Dedifferentiated amniotic fluid mesenchymal stem cell (primary cell): ENCODE measurements around the gene TNRC18.
"Not testable (repeated sequence)": the region's sequence is repeated elsewhere in the genome, so short reads cannot be mapped to it uniquely, and the experiment has no call there.

Experiments used
- DNase-seq: peaks from one replicate; pipeline ENCODE4 v3.0.0-alpha.2; 2016; ENCODE audit errors: extremely low spot score

TNRC18 gene

DNA sequence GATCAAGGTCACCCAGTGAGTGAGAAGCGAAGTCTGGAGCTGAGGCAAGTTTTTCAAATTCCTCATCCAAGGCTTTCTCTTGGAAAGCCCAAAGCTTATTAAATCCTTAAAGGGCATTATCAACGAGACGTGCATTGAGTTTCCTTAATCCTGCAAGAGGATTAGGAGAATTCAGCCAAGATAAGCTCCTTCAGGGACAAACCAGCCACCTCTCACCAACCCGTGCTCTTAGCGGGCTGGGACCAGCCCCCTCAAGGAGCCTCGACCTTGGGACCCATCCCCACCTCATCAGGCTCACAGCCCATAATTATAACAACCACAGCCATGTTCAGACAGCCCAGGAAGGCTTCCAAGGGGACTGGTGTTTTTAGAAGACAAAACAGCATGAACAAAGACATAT, 152.8 kb downstream of the TNRC18 start:
- no peak for DNase-seq

DNA sequence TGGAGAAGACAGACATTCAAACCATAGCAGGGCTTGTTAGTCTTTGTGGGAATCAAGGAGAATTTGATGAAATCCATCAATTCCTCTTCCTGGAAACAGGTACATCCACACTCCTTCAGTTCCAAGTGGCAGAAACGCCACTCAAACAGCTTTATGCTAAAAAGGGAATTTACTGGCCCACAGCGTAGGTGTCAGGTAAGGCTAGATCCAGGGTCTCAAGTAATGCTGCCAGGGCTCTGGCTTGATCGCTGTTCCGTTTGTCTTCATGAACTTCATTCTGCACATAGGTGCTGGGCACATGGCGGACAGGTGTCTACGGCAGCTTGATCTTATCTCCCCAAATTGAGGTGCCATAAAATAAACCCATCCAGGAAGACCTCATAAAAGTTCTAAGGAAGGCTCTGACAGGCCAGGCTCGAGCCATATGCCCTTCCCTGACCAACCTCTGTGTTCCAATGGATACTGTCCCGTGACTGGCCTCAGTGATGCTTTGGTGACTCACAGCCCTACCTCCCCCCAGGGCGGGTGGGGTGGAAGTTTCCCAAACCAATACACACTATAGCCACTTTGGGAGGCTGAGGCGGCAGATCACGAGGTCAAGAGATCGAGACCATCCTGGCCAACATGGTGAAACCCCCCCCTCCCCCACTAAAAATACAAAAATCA, 153.5 kb downstream of the TNRC18 start:
- not testable (repeated sequence) for DNase-seq

DNA sequence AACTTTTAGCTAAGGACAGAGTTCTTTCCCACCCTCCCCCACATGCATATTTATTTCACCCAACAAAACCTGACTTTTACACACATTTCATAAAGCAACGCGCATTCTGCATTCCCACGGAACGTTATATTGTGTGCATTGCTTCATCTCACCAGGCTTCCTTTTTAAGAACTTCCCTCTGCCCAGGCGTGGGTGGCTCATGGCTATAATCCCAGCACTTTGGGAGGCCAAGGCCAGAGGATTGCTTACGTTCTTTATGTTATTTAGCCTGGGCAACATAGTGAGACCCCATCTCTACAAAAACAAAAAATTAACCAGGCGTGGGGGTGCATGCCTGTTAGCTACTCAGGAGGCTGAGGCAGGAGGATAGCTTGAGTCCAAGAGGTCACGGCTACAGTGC, 155.8 kb downstream of the TNRC18 start:
- not testable (repeated sequence) for DNase-seq

DNA sequence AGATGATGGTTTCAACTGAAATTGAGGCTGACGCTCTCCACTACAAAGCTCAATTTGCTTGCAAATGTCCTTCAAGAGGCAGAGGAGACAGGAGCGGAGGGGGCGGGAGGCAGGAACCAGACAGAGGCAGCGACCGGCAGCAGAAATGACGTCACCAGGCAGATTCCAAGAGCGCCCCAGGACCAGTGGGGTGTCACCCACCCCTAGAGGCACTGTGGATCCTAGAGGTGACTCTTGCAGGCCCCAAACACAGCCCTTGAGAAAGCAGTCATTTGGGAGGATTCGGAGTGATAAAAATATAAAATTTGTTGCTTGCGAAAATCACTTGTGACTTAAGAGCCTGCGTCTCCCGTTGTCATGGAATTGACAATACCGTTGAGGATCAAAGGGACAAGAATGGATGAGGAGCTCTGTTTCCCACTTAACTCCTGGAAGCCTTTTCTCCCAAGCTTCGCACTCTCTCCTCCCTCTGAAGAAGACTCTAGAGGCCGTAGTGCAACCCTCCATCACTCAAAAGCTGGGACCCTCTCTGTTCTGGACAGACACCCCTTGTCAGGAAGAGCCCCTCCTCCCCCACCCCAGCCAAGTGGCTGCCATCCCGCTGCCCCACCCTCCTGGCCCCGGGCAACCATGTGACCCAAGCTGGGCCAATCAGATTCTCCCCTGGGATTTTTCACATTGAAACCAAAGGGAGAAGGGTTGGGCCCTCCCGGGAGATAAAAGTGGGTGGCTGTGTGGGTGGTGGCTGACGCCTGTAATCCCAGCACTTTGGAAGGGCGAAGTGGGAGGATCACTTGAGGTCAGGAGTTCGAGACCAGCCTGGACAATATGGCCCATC, 157.2 kb downstream of the TNRC18 start:
- no peak for DNase-seq

DNA sequence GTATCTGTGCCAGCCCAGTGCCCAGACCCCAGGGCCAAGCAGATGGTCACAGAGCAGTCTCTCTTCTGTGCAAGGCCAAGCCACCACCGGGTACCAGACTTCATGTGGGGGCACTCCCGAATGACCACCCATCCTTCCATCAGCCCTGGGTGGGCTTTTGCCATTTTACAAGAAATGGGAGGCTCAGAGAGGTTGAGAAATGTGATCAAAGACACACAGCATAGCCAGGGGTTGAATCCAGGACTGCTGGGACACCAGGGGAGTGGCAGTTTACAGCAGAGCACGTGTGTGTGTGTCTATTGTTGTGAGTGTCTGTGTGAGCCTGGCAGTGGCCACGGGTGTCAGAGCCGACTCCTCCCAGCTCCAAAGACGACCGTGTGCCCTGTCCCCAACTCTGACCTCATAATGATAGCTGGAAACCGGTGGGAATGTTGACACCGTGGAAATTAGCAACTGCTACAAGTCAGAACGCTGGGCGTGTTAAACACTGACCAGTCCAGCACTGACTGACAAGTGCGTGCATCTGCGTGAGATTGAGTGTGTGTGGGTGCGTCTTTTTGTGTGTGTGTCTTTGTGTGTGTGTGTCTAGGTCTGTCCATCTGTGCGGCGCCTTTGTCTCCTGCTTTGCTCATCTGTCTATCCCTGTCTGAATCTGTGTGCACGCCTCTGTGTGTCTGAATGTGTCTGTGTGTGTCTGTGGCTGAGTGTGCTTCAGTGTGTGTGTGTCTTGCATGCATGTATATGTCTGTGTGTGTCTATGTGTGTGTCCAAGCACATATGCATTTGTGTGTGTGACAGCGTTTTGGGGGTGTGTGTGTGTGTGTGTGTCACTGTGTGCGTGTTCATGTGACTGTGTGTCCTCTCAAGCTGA, 158.1 kb downstream of the TNRC18 start:
- no peak for DNase-seq

DNA sequence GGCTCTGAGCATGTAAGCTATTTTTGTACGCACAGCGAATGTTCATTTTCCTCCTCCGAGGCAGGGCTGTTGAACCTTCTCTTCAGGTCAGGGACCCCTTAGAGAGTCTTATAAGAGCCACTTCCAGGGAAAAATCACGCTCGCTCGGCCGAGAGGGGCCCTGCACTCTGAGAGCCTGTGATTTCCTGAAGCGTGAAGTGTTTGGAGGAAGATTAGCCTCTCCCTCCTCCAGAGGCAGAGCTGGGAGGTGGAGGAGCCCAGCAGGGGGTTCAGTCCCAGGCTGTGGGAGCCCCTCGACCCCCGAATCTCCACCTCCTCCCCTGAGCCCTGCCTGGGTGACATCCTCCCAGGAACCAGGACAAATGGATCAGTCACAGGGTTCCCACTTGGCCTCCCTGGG, 160.6 kb downstream of the TNRC18 start:
- not testable (repeated sequence) for DNase-seq

DNA sequence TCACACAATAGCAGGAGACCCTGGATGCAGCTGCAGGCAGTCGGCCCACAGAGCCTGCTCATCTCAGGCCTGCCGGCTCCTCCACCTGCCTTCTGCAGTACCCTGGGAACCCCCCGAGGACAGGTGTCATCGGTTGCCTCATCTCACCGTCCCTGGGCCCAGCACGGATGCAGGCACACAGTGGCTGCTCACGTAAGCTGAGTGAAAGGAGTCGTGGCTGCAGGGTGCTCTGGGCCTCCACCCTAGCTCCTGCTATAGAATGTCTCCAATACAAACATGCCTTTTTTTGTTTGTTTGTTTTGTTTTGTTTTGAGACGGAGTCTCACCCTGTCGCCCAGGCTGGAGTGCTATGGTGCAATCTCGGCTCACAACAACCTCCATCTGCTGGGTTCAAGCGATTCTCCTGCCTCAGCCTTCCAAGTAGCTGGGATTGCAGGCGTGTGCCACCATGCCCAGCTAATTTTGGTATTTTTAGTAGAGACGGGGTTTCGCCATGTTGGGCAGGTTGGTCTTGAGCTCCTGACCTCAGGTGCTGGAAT, 163.0 kb downstream of the TNRC18 start:
- not testable (repeated sequence) for DNase-seq
